Occipital lobe (tissue), 2 donors: Measurements from ENCODE around the gene ZNF577. TPM values are rescaled to one million over a fixed set of nuclear protein-coding genes. Genes with fewer than 3 reads are reported as not detected.

Experiments used
- DNase-seq: peaks from one replicate; lab custom pipeline; 2025; lab: John Stamatoyannopoulos, UW
- total RNA-seq: library from RNA; depleted of rRNA; stranded (reverse); fragments of >200 nt; gene quantifications from one replicate; pipeline ENCODE4 v1.2.3, GENCODE V29; 2014

ZNF577 gene
- total RNA-seq, 1 donor from 2014 or later = 66.6 TPM

GRCh38 chr19:51873097-51873496, 14.7 kb downstream of the ZNF577 start:
- no peak for DNase-seq

- DNase-seq = no peak
These were observed 25.7 kb downstream of the ZNF577 start for GRCh38 chr19:51861870-51862622.

GRCh38 chr19:51837145-51837544, 50.6 kb downstream of the ZNF577 start:
- no peak for DNase-seq

- DNase-seq = no peak
These were observed 57.5 kb downstream of the ZNF577 start for GRCh38 chr19:51830274-51830673.

GRCh38 chr19:51824281-51825005, 63.3 kb downstream of the ZNF577 start:
- no peak for DNase-seq

GRCh38 chr19:51822946-51823345, 64.8 kb downstream of the ZNF577 start:
- DNase-seq = no peak

GRCh38 chr19:51822325-51822724, 65.4 kb downstream of the ZNF577 start:
- DNase-seq = no peak

GRCh38 chr19:51821921-51822320, 65.8 kb downstream of the ZNF577 start:
- DNase-seq = no peak

- no peak for DNase-seq
These were observed 66.3 kb downstream of the ZNF577 start for GRCh38 chr19:51821456-51821855.

Other genes starting within 250 kb of the ZNF577 start
- gene SIGLEC14, start 241.1 kb downstream of the ZNF577 start, total RNA-seq = 0.16 TPM
- gene SPACA6, start 194.6 kb downstream of the ZNF577 start, total RNA-seq = 3.9 TPM
- gene HAS1, start 164.0 kb downstream of the ZNF577 start, total RNA-seq = 2.3 TPM
- gene FPR1, start 136.1 kb downstream of the ZNF577 start, total RNA-seq = 6.7 TPM
- 0.62 TPM for gene FPR2, start 126.8 kb downstream of the ZNF577 start, total RNA-seq
- gene FPR3, start 92.8 kb downstream of the ZNF577 start, total RNA-seq = 0.31 TPM
- 39.0 TPM for gene ZNF649, start 17.1 kb upstream of the ZNF577 start, total RNA-seq
- gene ZNF613, start 39.5 kb upstream of the ZNF577 start, total RNA-seq = 11.4 TPM
- gene ZNF350, start 98.9 kb upstream of the ZNF577 start, total RNA-seq = 20.6 TPM
- 27.1 TPM for gene ZNF615, start 120.3 kb upstream of the ZNF577 start, total RNA-seq
- gene ZNF614, start 140.4 kb upstream of the ZNF577 start, total RNA-seq = 33.7 TPM
- gene ZNF432, start 160.9 kb upstream of the ZNF577 start, total RNA-seq = 17.6 TPM
- 52.4 TPM for gene ZNF841, start 207.8 kb upstream of the ZNF577 start, total RNA-seq